Fibroblast of skin of right quadriceps (primary cell): Measurements from ENCODE around the gene FKBP5.
"Not testable (repeated sequence)": the region's sequence is repeated elsewhere in the genome, so short reads cannot be mapped to it uniquely, and the experiment has no call there.

Experiments
- DNase-seq: peaks from one replicate; pipeline ENCODE4 v3.0.0-alpha.2; 2013

The FKBP5 gene

DNA sequence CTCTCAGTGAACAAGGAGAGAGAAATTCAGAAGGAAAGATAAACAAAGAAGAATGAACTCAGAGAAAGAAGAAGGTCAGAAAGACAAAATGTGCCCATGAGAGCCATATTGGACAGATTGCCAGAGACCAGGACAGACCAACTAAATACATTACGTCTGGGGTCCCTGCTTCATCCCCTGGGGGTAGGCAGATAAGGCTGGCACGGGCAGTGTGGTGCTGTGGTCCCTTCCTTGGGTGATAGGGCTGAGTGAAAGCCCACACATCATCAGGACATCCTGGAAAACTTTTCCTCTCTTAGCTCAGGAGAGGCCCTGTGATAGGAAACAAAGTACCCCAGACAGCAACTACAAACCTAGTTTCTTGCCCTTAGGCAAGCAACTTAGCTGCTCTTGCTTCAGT is 34.9 kb upstream of the FKBP5 start:
- no peak for DNase-seq

- no peak for DNase-seq
Observed at GRCh38 chr6:35722121-35722761, 33.5 kb upstream of the FKBP5 start.

GRCh38 chr6:35719830-35720733 is 31.4 kb upstream of the FKBP5 start:
- peak; percentile 54 for DNase-seq

- no peak for DNase-seq
Observed at GRCh38 chr6:35719404-35719829, 30.7 kb upstream of the FKBP5 start.

- peak; percentile 11 for DNase-seq
Observed at GRCh38 chr6:35718911-35719381, 30.2 kb upstream of the FKBP5 start.

- no peak for DNase-seq
Observed at GRCh38 chr6:35718375-35718736, 29.6 kb upstream of the FKBP5 start.

- DNase-seq = no peak
Observed at GRCh38 chr6:35717449-35718374, 29.0 kb upstream of the FKBP5 start.

- DNase-seq = no peak
Observed at GRCh38 chr6:35716798-35717197, 28.1 kb upstream of the FKBP5 start.

DNA sequence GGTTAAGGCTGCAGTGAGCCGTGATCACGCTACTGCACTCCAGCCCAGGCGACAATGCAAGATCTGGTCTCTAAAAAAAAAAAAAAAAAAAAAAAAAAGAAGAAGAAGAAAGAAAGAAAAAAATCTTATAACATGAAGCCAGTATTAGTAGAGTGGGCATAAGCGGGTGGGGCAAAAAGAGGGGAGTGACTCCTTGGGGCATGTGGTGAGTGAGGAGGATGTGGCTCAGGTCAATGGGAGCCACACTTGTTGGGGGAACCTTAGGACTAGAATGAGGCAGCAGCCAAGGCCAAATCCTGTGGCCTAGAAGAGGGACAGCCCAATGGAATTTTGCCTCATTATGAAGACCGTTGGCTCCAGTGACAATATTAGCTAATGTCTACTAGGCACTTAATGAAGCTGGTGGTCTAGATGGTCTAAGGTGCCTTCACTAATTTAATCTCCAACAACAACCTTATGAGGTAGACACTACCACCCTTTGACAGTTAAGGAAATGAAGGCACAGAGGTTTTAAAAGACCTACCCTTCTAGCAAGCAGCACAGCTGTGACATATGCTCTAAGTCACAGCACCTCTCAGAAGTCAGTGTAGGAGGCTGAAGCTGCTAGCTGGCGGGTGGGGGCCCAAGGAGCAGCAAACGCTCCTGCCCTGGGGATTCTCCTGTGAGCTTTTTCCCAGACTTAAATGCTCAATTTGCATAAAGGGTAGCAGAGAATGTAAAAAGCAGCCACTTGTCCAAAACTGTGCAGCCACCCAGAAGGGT is 24.5 kb upstream of the FKBP5 start:
- DNase-seq = no peak

- no peak for DNase-seq
Observed at GRCh38 chr6:35711731-35712130, 23.0 kb upstream of the FKBP5 start.

DNA sequence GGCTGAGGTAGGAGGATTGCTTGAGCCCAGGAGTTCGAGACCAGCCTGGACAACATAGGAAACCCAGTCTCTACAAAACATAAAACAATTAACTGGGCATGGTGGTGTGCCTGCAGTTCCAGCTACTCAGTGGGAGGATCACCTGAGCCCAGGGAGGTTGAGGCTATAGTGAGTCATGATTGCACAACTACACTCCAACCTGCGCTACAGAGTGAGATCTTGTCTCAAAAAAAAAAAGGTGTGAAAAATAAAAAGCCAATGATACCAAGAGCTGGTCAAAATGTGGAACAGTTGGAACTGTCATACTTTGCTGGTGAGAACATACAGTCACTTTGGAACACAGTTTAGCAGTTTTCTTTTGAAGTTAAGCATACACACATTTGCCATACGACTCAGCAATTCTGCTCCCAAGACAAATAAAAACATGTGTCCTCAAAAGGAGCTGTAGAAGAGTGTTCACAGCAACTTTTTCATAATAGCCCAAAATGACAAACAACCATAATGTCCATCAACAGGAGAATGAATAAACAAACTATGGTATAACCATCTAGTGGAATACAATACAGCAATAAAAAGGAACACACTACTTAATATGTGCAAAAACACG is 21.6 kb upstream of the FKBP5 start:
- no peak for DNase-seq

DNA sequence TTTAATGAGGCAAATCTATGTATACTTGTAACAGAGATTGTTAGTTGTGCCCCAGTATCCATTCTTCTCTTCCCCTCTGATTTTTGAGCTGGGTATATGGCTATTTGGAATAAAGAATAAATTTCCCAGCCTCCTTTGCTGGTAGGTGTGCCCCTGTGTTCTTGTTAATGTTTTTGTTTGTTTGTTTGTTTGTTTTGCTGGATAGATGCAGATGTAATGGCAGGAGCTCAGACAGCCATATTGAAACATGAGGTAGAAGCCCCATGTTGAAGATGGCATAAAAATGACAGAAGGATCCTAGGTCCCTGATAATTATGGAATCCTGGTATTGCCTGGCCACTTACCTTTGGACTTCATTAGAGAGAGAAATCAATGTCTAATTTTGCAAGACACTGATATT is 19.9 kb upstream of the FKBP5 start:
- DNase-seq = no peak

GRCh38 chr6:35707714-35708407 is 19.1 kb upstream of the FKBP5 start:
- no peak for DNase-seq

- DNase-seq = peak; percentile 9
Observed at GRCh38 chr6:35706468-35706867, 17.8 kb upstream of the FKBP5 start.

GRCh38 chr6:35703554-35703953 is 14.8 kb upstream of the FKBP5 start:
- no peak for DNase-seq

- DNase-seq = no peak
Observed at GRCh38 chr6:35698858-35699257, 10.1 kb upstream of the FKBP5 start.

DNA sequence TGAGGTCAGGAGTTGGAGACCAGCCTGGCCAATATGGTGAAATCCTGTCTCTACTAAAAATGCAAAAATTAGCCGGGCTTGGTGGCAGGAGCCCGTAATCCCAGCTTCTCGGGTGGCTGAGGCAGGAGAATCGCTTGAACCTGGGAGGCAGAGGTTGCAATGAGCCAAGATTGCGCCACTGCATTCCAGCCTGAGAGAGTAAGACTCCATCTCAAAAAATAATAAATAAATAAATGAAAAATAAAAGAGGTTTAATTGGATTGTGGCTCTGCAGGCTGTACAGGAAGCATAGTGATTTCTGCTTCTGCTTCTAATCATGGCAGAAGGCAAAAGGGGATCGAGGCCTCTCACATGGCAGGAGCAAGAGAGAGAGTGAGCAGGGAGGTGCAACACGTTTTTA is 9.7 kb upstream of the FKBP5 start:
- DNase-seq = not testable (repeated sequence)

- DNase-seq = peak; percentile 28
Observed at GRCh38 chr6:35694462-35694861, 5.7 kb upstream of the FKBP5 start.

GRCh38 chr6:35691027-35691824 is 2.5 kb upstream of the FKBP5 start:
- no peak for DNase-seq

- no peak for DNase-seq
Observed at GRCh38 chr6:35690484-35690883, 1.8 kb upstream of the FKBP5 start.
